Brain microvascular endothelial cell (primary cell): Measurements from ENCODE around the gene MAML3.
A peak's percentile ranks its signal among the peaks of the same experiment; 100 is the strongest.

ENCODE experiments used
- DNase-seq: peaks from one replicate; pipeline ENCODE4 v3.0.0-alpha.2; 2020
- H3K27ac ChIP-seq: fragments of 250-450 bp; sonication (Bioruptor Pico); 2 replicates; pipeline ENCODE4 v1.5.1; 2020; ENCODE audit warnings: mild to moderate bottlenecking, moderate library complexity
- H3K27me3 ChIP-seq: fragments of 250-450 bp; sonication (Bioruptor Pico); replicated peaks from 2 replicates; pipeline ENCODE4 v1.5.1; 2020; ENCODE audit warnings: mild to moderate bottlenecking
- H3K36me3 ChIP-seq: fragments of 250-450 bp; sonication (Bioruptor Pico); replicated peaks from 2 replicates; pipeline ENCODE4 v1.5.1; 2020; ENCODE audit warnings: mild to moderate bottlenecking
- H3K4me3 ChIP-seq: 2 replicates; pipeline ENCODE4 v1.5.1; 2011; ENCODE audit warnings: low read depth, mild to moderate bottlenecking, control low read depth, low read length, moderate library complexity
- in situ Hi-C: cut with HindIII; loops from 2 replicates; pipeline ENCODE4 v1.10.0; 2017; ENCODE audit warnings: low sequenced_read_pairs, low pct_ligation_motif_present
- TF ChIP-seq, protein P1 (sequence below): IDR thresholded peaks from 2 replicates; pipeline ENCODE4 v1.5.1; 2011; ENCODE audit warnings: low read depth, mild to moderate bottlenecking, moderate library complexity, low read length, control low read depth, inconsistent platforms; ENCODE audit errors: missing control alignments

The MAML3 gene

GRCh38 chr4:139746431-139747171, 407.4 kb downstream of the MAML3 start:
- H3K27me3 ChIP-seq: no peaks in the 10 kb centered on the region
- in situ Hi-C loops: no loop called here
- TF ChIP-seq, protein P1, sequence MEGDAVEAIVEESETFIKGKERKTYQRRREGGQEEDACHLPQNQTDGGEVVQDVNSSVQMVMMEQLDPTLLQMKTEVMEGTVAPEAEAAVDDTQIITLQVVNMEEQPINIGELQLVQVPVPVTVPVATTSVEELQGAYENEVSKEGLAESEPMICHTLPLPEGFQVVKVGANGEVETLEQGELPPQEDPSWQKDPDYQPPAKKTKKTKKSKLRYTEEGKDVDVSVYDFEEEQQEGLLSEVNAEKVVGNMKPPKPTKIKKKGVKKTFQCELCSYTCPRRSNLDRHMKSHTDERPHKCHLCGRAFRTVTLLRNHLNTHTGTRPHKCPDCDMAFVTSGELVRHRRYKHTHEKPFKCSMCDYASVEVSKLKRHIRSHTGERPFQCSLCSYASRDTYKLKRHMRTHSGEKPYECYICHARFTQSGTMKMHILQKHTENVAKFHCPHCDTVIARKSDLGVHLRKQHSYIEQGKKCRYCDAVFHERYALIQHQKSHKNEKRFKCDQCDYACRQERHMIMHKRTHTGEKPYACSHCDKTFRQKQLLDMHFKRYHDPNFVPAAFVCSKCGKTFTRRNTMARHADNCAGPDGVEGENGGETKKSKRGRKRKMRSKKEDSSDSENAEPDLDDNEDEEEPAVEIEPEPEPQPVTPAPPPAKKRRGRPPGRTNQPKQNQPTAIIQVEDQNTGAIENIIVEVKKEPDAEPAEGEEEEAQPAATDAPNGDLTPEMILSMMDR: no peak
- H3K36me3 ChIP-seq: no peaks in the 10 kb centered on the region
- no peak for DNase-seq
- no peak overlapping the region for H3K27ac ChIP-seq
- no peak overlapping the region for H3K4me3 ChIP-seq

DNA sequence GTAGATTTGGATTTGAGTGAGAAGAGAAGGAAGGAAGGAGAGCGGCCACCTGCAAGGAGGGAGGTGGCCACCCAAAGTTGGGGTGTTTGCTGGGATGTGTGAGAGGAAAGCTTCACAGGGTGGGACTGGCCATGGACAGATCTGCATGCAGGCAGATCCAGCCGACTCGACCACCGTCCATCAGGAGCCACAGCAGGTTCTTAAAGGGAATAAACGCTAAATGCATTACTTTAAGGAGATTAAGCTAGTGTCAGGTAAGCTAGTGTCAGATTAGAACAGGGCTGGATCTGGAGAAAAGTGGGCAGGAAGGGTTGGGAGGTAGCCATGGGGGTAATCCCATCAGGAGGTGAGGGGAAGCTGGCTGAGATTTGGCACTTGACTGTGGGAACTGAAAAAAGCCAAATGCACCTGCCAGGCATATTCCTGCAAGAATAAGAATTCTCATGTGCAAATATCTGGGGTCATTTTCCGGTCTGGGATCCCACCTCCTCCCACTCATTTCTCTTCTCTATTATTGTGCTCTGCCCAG, 408.8 kb downstream of the MAML3 start:
- TF ChIP-seq, protein P1: no peak
- no peak overlapping the region for H3K4me3 ChIP-seq
- no peak overlapping the region for H3K27ac ChIP-seq
- in situ Hi-C loops: no loop called here
- no peaks in the 10 kb centered on the region for H3K27me3 ChIP-seq
- H3K36me3 ChIP-seq: no peaks in the 10 kb centered on the region
- no peak for DNase-seq

- Histone ChIP-seq H3K4me3 (no peak overlapping the region), H3K36me3 (no peaks in the 10 kb centered on the region), H3K27ac (no peak overlapping the region), H3K27me3 (no peaks in the 10 kb centered on the region)
- DNase-seq: no peak
- TF ChIP-seq, protein P1: no peak
- in situ Hi-C loops: no loop called here
Observed at GRCh38 chr4:139744232-139744631, 409.8 kb downstream of the MAML3 start.

DNA sequence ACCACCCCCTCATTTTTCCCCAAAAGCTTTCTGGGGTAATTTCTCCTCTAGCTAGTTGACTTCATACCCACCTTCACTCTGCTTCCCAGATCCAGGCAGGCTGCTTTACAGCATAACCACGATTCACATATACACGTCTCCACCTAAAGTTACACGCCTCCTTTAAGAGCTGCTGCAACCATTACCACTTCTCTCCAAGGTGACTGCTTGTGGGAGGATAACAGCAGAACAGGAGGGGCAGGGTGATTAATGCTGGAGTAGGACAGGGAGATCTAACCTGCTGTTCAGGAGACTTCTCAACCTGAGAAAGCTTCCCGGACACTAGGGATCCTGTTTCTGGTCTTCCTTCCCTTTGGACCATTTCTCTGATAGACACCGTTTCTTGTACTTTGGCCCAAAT, 411.0 kb downstream of the MAML3 start:
- Histone ChIP-seq H3K4me3 (no peak overlapping the region), H3K36me3 (no peaks in the 10 kb centered on the region), H3K27ac (no peak overlapping the region), H3K27me3 (no peaks in the 10 kb centered on the region)
- in situ Hi-C loops: no loop called here
- TF ChIP-seq, protein P1: no peak
- DNase-seq: no peak

DNA sequence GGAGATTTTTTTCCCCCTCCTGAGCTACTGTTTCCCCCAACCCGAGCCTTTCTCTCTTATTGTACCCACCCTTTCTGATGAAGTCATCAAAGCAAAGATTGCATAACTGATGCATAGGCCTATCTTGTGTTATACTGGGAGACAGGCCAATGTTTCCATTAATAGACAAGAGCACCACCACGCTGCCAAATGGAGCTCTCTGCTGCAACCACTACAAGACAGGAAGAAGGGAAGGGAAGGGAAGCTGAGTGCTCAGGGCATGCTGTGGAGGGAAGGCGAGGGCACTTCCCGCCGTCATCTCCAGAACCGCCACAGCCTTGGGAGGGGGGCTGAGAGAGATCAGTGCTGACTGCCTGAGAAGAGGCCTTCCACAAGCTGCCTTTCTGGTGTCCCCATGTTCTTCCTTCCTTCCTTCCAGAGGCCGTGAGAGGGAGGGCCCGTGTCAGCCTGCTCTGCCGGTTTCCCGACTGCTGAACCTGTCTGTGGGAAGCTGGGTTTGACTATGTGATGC, 413.4 kb downstream of the MAML3 start:
- in situ Hi-C loops: no loop called here
- DNase-seq: peak; percentile 90
- no peak overlapping the region for H3K27ac ChIP-seq
- H3K4me3 ChIP-seq: no peak overlapping the region
- TF ChIP-seq, protein P1: peak; percentile 59
- H3K27me3 ChIP-seq: no peaks in the 10 kb centered on the region
- no peaks in the 10 kb centered on the region for H3K36me3 ChIP-seq
